ENCODE data around the gene RALGAPA1. TPM values are rescaled to one million over a fixed set of nuclear protein-coding genes. Genes with fewer than 3 reads are reported as not detected.

RALGAPA1 gene
- total and polyA plus RNA-seq, 2 experiments from 2014 or later: 21.9 to 27.3 TPM

- no peak overlapping the region for H3K27ac Mint-ChIP-seq
- Histone ChIP-seq H3K4me2 (no peak overlapping the region), H2AFZ (no peak overlapping the region), H3K27ac (ENCODE audit: low read depth) (no peak overlapping the region), H3K4me3 (no peak overlapping the region), H3K9me2 (ENCODE audit: insufficient read depth) (no peaks in the 10 kb centered on the region), H3K36me3 (ENCODE audit: insufficient read depth) (no peaks in the 10 kb centered on the region), H3K79me2 (replicated peaks; ENCODE audit: insufficient read depth) (no peaks in the 10 kb centered on the region), H4K20me1 (replicated peaks; ENCODE audit: insufficient read depth) (no peaks in the 10 kb centered on the region), H3K4me1 (ENCODE audit: insufficient read depth) (no peaks in the 10 kb centered on the region), H3F3A (replicated peaks; ENCODE audit: low read depth) (no peaks in the 10 kb centered on the region), H3K27me3 (ENCODE audit: insufficient read depth) (no peaks in the 10 kb centered on the region)
- no peaks in the 10 kb centered on the region for H3K4me1 Mint-ChIP-seq
- no peak for DNase-seq (ENCODE audit: low spot score)
- H3K4me3 Mint-ChIP-seq: no peak overlapping the region
- no peaks in the 10 kb centered on the region for H3K27me3 Mint-ChIP-seq (ENCODE audit: insufficient read depth, low read depth, poor library complexity)
- H3K36me3 Mint-ChIP-seq (ENCODE audit: low read depth): no peaks in the 10 kb centered on the region
- H3K9me3 Mint-ChIP-seq: no peaks in the 10 kb centered on the region
- ATAC-seq: no peak
- no peak for TF ChIP-seq CREB1 (CRISPR knock-in tag; IDR thresholded peaks at IDR 0.05; ENCODE audit: low read depth)
- no peak for TF ChIP-seq NANOG (IDR thresholded peaks at IDR 0.05; ENCODE audit: borderline replicate concordance)
- no peak for TF ChIP-seq CTCF (conservative IDR thresholded peaks at IDR 0.05; ENCODE audit: low read depth in 2 of 2)
- no peak for TF ChIP-seq ZNF331 (CRISPR knock-in tag; IDR thresholded peaks at IDR 0.05; ENCODE audit: low read depth)
- no peak for TF ChIP-seq JUNB (IDR thresholded peaks at IDR 0.05; ENCODE audit: unreplicated experiment)
- TF ChIP-seq POLR2AphosphoS5 (IDR thresholded peaks at IDR 0.05; ENCODE audit: low read depth): no peak
- no peak for TF ChIP-seq ZNF114 (CRISPR knock-in tag; IDR thresholded peaks at IDR 0.05)
- TF ChIP-seq EZH2phosphoT487 (IDR thresholded peaks at IDR 0.05; ENCODE audit: unreplicated experiment): no peak
Observed at GRCh38 chr14:35503646-35504045, 305.4 kb downstream of the RALGAPA1 start.

GRCh38 chr14:35499180-35499579, 309.9 kb downstream of the RALGAPA1 start:
- DNase-seq (ENCODE audit: low spot score) (no peak), ATAC-seq (no peak)
- Histone ChIP-seq H3K4me2 (no peak overlapping the region), H3K36me3 (ENCODE audit: insufficient read depth) (no peaks in the 10 kb centered on the region), H3F3A (replicated peaks; ENCODE audit: low read depth) (no peaks in the 10 kb centered on the region), H3K4me1 (ENCODE audit: insufficient read depth) (no peaks in the 10 kb centered on the region), H3K79me2 (replicated peaks; ENCODE audit: insufficient read depth) (no peaks in the 10 kb centered on the region), H3K9me2 (ENCODE audit: insufficient read depth) (no peaks in the 10 kb centered on the region), H3K4me3 (no peak overlapping the region), H3K27me3 (ENCODE audit: insufficient read depth) (no peaks in the 10 kb centered on the region), H4K20me1 (replicated peaks; ENCODE audit: insufficient read depth) (no peaks in the 10 kb centered on the region), H3K27ac (ENCODE audit: low read depth) (no peak overlapping the region), H2AFZ (no peak overlapping the region)
- Mint-ChIP-seq H3K27me3 (ENCODE audit: insufficient read depth, low read depth, poor library complexity) (no peaks in the 10 kb centered on the region), H3K9me3 (no peaks in the 10 kb centered on the region), H3K27ac (no peak overlapping the region), H3K4me3 (no peak overlapping the region), H3K4me1 (no peaks in the 10 kb centered on the region), H3K36me3 (ENCODE audit: low read depth) (no peaks in the 10 kb centered on the region)
- no peak for TF ChIP-seq ZNF114 (CRISPR knock-in tag; IDR thresholded peaks at IDR 0.05)
- TF ChIP-seq EZH2phosphoT487 (IDR thresholded peaks at IDR 0.05; ENCODE audit: unreplicated experiment): no peak
- no peak for TF ChIP-seq ZNF331 (CRISPR knock-in tag; IDR thresholded peaks at IDR 0.05; ENCODE audit: low read depth)
- TF ChIP-seq CREB1 (CRISPR knock-in tag; IDR thresholded peaks at IDR 0.05; ENCODE audit: low read depth): no peak
- no peak for TF ChIP-seq REST (IDR thresholded peaks at IDR 0.05; ENCODE audit: unreplicated experiment)
- TF ChIP-seq JUNB (IDR thresholded peaks at IDR 0.05; ENCODE audit: unreplicated experiment): no peak
- no peak for TF ChIP-seq CTCF (conservative IDR thresholded peaks at IDR 0.05; ENCODE audit: low read depth in 2 of 2)
- TF ChIP-seq NANOG (IDR thresholded peaks at IDR 0.05; ENCODE audit: borderline replicate concordance): no peak

All from GM23338 (cell line).